Esophagus squamous epithelium (tissue), 5 donors: ENCODE measurements around the gene PTK6. TPM values are rescaled to one million over a fixed set of nuclear protein-coding genes. Genes with fewer than 3 reads are reported as not detected.

Experiments used
- DNase-seq: peaks from one replicate; lab custom pipeline; 2025; lab: John Stamatoyannopoulos, UW
- H3K27ac ChIP-seq, 4 donors: fragments of 200-600 bp; sonication (generic); one replicate each; pipeline ENCODE4 v1.5.1; 2016 to 2019; ENCODE audit warnings: mild to moderate bottlenecking in 1 of 4
- H3K27me3 ChIP-seq, 4 donors: fragments of 200-600 bp; sonication (generic); 1 replicate in 3 of 4; 2 replicates in 1 of 4; pipeline versions ENCODE4 v1.5.1 to v1.6.0; 2017 to 2021; ENCODE audit warnings: antibody characterized with exemption in 1 of 4
- H3K36me3 ChIP-seq, 3 donors: fragments of 200-600 bp; sonication (generic); one replicate each; pipeline ENCODE4 v1.5.1; 2016 to 2019
- H3K4me1 ChIP-seq, 3 donors: fragments of 200-600 bp; sonication (generic); one replicate each; pipeline ENCODE4 v1.5.1; 2017 to 2019
- H3K4me3 ChIP-seq, 4 donors: fragments of 200-600 bp; sonication (generic); 1 replicate in 3 of 4; 2 replicates in 1 of 4; pipeline ENCODE4 v1.5.1; 2016 to 2019; ENCODE audit warnings: mild to moderate bottlenecking in 2 of 4, moderate library complexity in 1 of 4
- H3K9me3 ChIP-seq, 3 donors: fragments of 200-600 bp; sonication (generic); one replicate each; pipeline ENCODE4 v1.5.1; 2016 to 2019
- POLR2A ChIP-seq, 4 donors: fragments of 450-650 bp; IDR thresholded peaks; one replicate each; pipeline ENCODE4 v1.6.1; 2017; ENCODE audit warnings: antibody characterized with exemption in 4 of 4, mild to moderate bottlenecking in 4 of 4, moderate library complexity in 3 of 4
- WGBS, 2 donors: methylation state at CpG; one replicate each; pipeline ENCODE4 v1.1.5; 2018; 5-methylcytosine and 5-hydroxymethylcytosine counted together
- intact Hi-C: fragments of 100-400 bp; cut with DNase I; formaldehyde crosslinking; loops from one replicate; pipeline ENCODE4 v1.15.0; 2022
- total RNA-seq, 4 donors: library from RNA; depleted of rRNA; stranded (reverse); fragments of >200 nt; gene quantifications; one replicate each; pipeline ENCODE4 v1.1.0, GENCODE V29; 2016
- TF ChIP-seq, protein P1 (sequence below), 6 experiments: fragments of 450-650 bp in 4 of 6; fragments of 200-600 bp in 2 of 6; sonication (generic) in 2 of 6; IDR thresholded peaks; one replicate each; pipeline ENCODE4 v1.5.1; 2016 to 2019; ENCODE audit warnings: antibody characterized with exemption in 6 of 6, mild to moderate bottlenecking in 4 of 6, moderate library complexity in 4 of 6
- donor health status: DM: yes; HTN: yes; CAD: no.

Gene PTK6
- total RNA-seq, 4 donors from 2014 or later, result 40.8 to 133 (median 49.7) TPM

- Histone ChIP-seq H3K9me3 (no peaks in the 10 kb centered on the region), H3K4me1 (peaks cover 10 to 36% (median 18%) of the 10 kb centered on the region in 3 donors), H3K4me3 (no peak overlapping the region), H3K27ac (no peak overlapping the region), H3K27me3 (peaks cover 0 to 74% (median 0%) of the 10 kb centered on the region in 4 donors), H3K36me3 (no peaks in the 10 kb centered on the region)
- no peak for DNase-seq
- intact Hi-C loops, result no loop called here
- WGBS, 2 donors, result 45 to 58% methylated on average over 7 to 8 of the region's 9 CpGs
- TF ChIP-seq POLR2A (IDR thresholded peaks at IDR 0.05), result no peak
- TF ChIP-seq, protein P1, sequence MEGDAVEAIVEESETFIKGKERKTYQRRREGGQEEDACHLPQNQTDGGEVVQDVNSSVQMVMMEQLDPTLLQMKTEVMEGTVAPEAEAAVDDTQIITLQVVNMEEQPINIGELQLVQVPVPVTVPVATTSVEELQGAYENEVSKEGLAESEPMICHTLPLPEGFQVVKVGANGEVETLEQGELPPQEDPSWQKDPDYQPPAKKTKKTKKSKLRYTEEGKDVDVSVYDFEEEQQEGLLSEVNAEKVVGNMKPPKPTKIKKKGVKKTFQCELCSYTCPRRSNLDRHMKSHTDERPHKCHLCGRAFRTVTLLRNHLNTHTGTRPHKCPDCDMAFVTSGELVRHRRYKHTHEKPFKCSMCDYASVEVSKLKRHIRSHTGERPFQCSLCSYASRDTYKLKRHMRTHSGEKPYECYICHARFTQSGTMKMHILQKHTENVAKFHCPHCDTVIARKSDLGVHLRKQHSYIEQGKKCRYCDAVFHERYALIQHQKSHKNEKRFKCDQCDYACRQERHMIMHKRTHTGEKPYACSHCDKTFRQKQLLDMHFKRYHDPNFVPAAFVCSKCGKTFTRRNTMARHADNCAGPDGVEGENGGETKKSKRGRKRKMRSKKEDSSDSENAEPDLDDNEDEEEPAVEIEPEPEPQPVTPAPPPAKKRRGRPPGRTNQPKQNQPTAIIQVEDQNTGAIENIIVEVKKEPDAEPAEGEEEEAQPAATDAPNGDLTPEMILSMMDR (IDR thresholded peaks at IDR 0.05), result no peak
Measured at GRCh38 chr20:63551068-63551467, 13.9 kb upstream of the PTK6 start.

DNA sequence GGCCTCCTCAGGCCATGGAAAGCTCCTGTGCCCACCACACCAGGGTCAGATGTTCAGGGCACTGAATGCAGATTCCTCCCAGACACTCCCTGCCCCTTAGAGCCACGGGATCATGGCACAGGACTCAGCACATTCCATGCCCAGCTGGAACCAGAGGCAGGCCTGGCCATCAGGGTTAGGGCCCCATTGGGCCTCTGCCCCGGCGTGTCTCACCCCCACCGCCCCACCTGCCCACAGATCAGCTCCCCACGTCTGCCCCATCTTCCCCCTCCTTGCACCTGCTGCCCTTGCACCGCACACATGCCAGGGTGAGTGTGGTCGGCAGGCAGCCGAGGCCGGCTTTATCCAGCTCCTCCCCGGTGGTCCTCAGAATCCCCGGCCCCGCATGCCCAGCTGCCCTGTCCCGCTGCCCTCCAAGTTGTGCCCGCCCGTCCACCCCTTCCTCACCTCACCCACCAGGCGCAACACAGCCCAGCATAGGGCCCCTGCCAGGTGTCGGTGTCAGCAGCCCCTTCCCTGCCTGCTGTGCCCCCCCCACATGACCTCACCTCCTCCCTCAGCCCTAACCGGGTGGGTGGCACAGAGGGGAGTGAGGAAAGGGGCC lies 12.6 kb upstream of the PTK6 start:
- no peak overlapping the region for H3K27ac ChIP-seq
- no peak for DNase-seq
- no peaks in the 10 kb centered on the region for H3K9me3 ChIP-seq
- H3K4me3 ChIP-seq, result no peak overlapping the region
- WGBS, 2 donors, result 73 to 81% methylated on average over 3 to 5 of the region's 18 CpGs
- H3K27me3 ChIP-seq, result peaks cover 0 to 86% (median 0%) of the 10 kb centered on the region in 4 donors
- no peaks in the 10 kb centered on the region for H3K36me3 ChIP-seq
- TF ChIP-seq, protein P1 (IDR thresholded peaks at IDR 0.05), result no peak
- TF ChIP-seq POLR2A (IDR thresholded peaks at IDR 0.05), result no peak
- intact Hi-C loops, result no loop called here
- H3K4me1 ChIP-seq, result peaks cover 17 to 47% (median 18%) of the 10 kb centered on the region in 3 donors

DNA sequence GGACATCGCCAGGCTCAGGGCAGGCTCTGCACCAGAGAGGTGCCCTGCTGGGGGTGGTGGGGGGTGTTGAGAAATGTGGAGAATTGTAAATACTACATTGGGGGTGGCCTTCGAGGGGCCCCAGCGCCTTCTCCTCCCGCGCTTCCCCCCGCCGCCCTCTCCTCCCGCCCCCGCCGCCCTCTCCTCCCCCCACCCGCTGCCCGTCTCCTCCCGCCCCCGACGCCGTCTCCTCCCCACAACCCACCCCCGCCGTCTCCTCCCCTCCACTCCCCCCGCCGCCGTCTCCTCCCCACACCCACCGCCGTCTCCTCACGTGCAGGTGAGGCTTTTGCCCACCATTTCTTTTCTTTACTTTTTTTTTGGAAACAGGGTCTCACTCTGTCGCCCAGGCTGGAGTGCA lies 11.8 kb upstream of the PTK6 start:
- WGBS, 2 donors, result 23 to 33% methylated on average over 3 to 7 of the region's 25 CpGs
- no peak for DNase-seq
- Histone ChIP-seq H3K4me1 (peaks cover 12 to 44% (median 13%) of the 10 kb centered on the region in 3 donors), H3K36me3 (no peaks in the 10 kb centered on the region), H3K27me3 (peaks cover 0 to 86% (median 0%) of the 10 kb centered on the region in 4 donors), H3K4me3 (no peak overlapping the region), H3K27ac (no peak overlapping the region), H3K9me3 (no peaks in the 10 kb centered on the region)
- intact Hi-C loops, result no loop called here
- no peak for TF ChIP-seq POLR2A (IDR thresholded peaks at IDR 0.05)
- TF ChIP-seq, protein P1 (IDR thresholded peaks at IDR 0.05), result no peak

GRCh38 chr20:63548542-63548941 lies 11.4 kb upstream of the PTK6 start:
- no peaks in the 10 kb centered on the region for H3K36me3 ChIP-seq
- intact Hi-C loops, result no loop called here

More at GRCh38 chr20:63548542-63548941, 11.4 kb upstream of the PTK6 start:
- WGBS, 2 donors, result 0 to 32% methylated on average over 1 to 4 of the region's 11 CpGs
- Histone ChIP-seq H3K27ac (no peak overlapping the region), H3K9me3 (no peaks in the 10 kb centered on the region), H3K4me3 (no peak overlapping the region), H3K4me1 (peaks cover 7 to 39% (median 9%) of the 10 kb centered on the region in 3 donors), H3K27me3 (peaks cover 0 to 83% (median 0%) of the 10 kb centered on the region in 4 donors)
- TF ChIP-seq POLR2A (IDR thresholded peaks at IDR 0.05), result no peak
- TF ChIP-seq, protein P1 (IDR thresholded peaks at IDR 0.05), result no peak
- no peak for DNase-seq
